Astrocyte (in vitro differentiated cells and primary cell): ENCODE results near the gene FLRT1.

Source experiments
- CTCF ChIP-seq: IDR thresholded peaks from 2 replicates; pipeline ENCODE4 v1.5.1; 2011; ENCODE audit warnings: low read depth, mild to moderate bottlenecking, inconsistent platforms, low read length, moderate library complexity; ENCODE audit not compliant: insufficient read depth
- EZH2 ChIP-seq: IDR thresholded peaks from 2 replicates; pipeline ENCODE4 v1.6.1; 2012; ENCODE audit warnings: mild to moderate bottlenecking, low read length, inconsistent platforms; ENCODE audit not compliant: insufficient read depth

DNA sequence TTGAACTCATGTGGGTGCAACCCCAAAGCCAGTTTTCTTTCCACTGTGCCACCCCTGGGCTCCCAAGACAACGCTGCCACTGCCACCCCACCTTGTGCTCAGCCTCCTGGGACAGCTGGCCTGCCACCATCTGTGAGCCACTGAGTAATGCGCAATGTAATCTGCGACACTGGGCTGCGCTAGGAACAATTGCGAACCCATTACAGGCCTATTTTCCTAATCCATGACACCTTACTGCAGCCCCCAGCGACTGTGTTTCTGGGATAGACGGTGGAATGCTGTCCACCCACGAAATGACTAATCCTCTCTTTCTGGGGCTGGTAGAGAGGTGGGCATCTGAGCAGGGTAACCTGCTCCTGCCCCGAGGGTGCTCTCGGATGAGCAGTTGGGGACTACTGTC lies 22.2 kb downstream of the FLRT1 start:
- TF ChIP-seq CTCF (no peak), EZH2 (no peak)
